DMS 273 (cell line): ENCODE results near the gene KRT81.
"Not testable (repeated sequence)": the region's sequence is repeated elsewhere in the genome, so short reads cannot be mapped to it uniquely, and the experiment has no call there.

Experiments used
- DNase-seq: peaks from one replicate; lab custom pipeline; 2025; ENCODE audit not compliant: unreplicated experiment; lab: John Stamatoyannopoulos, UW

The KRT81 gene

GRCh38 chr12:52300796-52301691, 9.7 kb upstream of the KRT81 start:
- DNase-seq, result no peak

- no peak for DNase-seq
Measured at GRCh38 chr12:52298677-52299190, 7.4 kb upstream of the KRT81 start.

- no peak for DNase-seq
Measured at GRCh38 chr12:52296572-52297215, 5.4 kb upstream of the KRT81 start.

GRCh38 chr12:52295663-52296062, 4.3 kb upstream of the KRT81 start:
- DNase-seq, result no peak

GRCh38 chr12:52294803-52295202, 3.5 kb upstream of the KRT81 start:
- no peak for DNase-seq

- DNase-seq, result no peak
Measured at GRCh38 chr12:52293926-52294325, 2.6 kb upstream of the KRT81 start.

- DNase-seq, result not testable (repeated sequence)
Measured at GRCh38 chr12:52290483-52291134, 725 bp downstream of the KRT81 start.

GRCh38 chr12:52287816-52288805, 3.2 kb downstream of the KRT81 start:
- not testable (repeated sequence) for DNase-seq

- DNase-seq, result not testable (repeated sequence)
Measured at GRCh38 chr12:52286857-52287785, 4.2 kb downstream of the KRT81 start.

GRCh38 chr12:52285851-52286530, 5.3 kb downstream of the KRT81 start:
- DNase-seq, result no peak

- no peak for DNase-seq
Measured at GRCh38 chr12:52285172-52285745, 6.1 kb downstream of the KRT81 start.

GRCh38 chr12:52284562-52285171, 6.7 kb downstream of the KRT81 start:
- no peak for DNase-seq

- no peak for DNase-seq
Measured at GRCh38 chr12:52280796-52281560, 10.4 kb downstream of the KRT81 start.

- no peak for DNase-seq
Measured at GRCh38 chr12:52280319-52280795, 11.0 kb downstream of the KRT81 start.

GRCh38 chr12:52279422-52280318, 11.7 kb downstream of the KRT81 start:
- DNase-seq, result no peak
